GM13976 (cell line): ENCODE results near the gene CLDN16.

Experiments
- DNase-seq: peaks from one replicate; pipeline ENCODE4 v3.0.0; 2012; ENCODE audit warnings: low spot score
- CTCF ChIP-seq: IDR thresholded peaks from 2 replicates; pipeline ENCODE4 v1.5.1; 2012; ENCODE audit warnings: borderline replicate concordance, mild to moderate bottlenecking; ENCODE audit not compliant: insufficient read depth; ENCODE audit errors: extremely low read depth, missing control alignments, control extremely low read depth
- in situ Hi-C: fragments of 300-500 bp; cut with MboI; formaldehyde crosslinking; loops from one replicate; pipeline ENCODE4 v1.12.0; 2022; ENCODE audit warnings: low sequenced_read_pairs, mixed read lengths, inconsistent platforms; ENCODE audit not compliant: unreplicated experiment

Gene CLDN16

GRCh38 chr3:190346541-190346940 is 41.4 kb upstream of the CLDN16 start:
- no peak for DNase-seq
- no peak for TF ChIP-seq CTCF
- in situ Hi-C loops: no loop called here

- no peak for TF ChIP-seq CTCF
- no peak for DNase-seq
- in situ Hi-C loops: no loop called here
Measured at GRCh38 chr3:190352861-190353457, 35.0 kb upstream of the CLDN16 start.

- in situ Hi-C loops: no loop called here
- TF ChIP-seq CTCF: no peak
Measured at GRCh38 chr3:190356246-190356645, 31.7 kb upstream of the CLDN16 start.

GRCh38 chr3:190357468-190357867 is 30.5 kb upstream of the CLDN16 start:
- no peak for DNase-seq
- in situ Hi-C loops: no loop called here
- no peak for TF ChIP-seq CTCF

More at GRCh38 chr3:190356246-190356645, 31.7 kb upstream of the CLDN16 start:
- DNase-seq: no peak

- in situ Hi-C loops: no loop called here
- DNase-seq: no peak
Measured at GRCh38 chr3:190359813-190360212, 28.1 kb upstream of the CLDN16 start.

GRCh38 chr3:190360228-190360627 is 27.7 kb upstream of the CLDN16 start:
- TF ChIP-seq CTCF: no peak
- no peak for DNase-seq
- in situ Hi-C loops: no loop called here

More at GRCh38 chr3:190359813-190360212, 28.1 kb upstream of the CLDN16 start:
- no peak for TF ChIP-seq CTCF
